Brain microvascular endothelial cell (primary cell): Measurements from ENCODE around the gene VWA5B1.
"Not testable (repeated sequence)": the region's sequence is repeated elsewhere in the genome, so short reads cannot be mapped to it uniquely, and the experiment has no call there.

Experiments
- DNase-seq: peaks from one replicate; pipeline ENCODE4 v3.0.0-alpha.2; 2020
- H3K27ac ChIP-seq: fragments of 250-450 bp; sonication (Bioruptor Pico); 2 replicates; pipeline ENCODE4 v1.5.1; 2020; ENCODE audit warnings: mild to moderate bottlenecking, moderate library complexity
- H3K27me3 ChIP-seq: fragments of 250-450 bp; sonication (Bioruptor Pico); replicated peaks from 2 replicates; pipeline ENCODE4 v1.5.1; 2020; ENCODE audit warnings: mild to moderate bottlenecking
- H3K36me3 ChIP-seq: fragments of 250-450 bp; sonication (Bioruptor Pico); replicated peaks from 2 replicates; pipeline ENCODE4 v1.5.1; 2020; ENCODE audit warnings: mild to moderate bottlenecking
- H3K4me3 ChIP-seq: 2 replicates; pipeline ENCODE4 v1.5.1; 2011; ENCODE audit warnings: low read depth, mild to moderate bottlenecking, control low read depth, low read length, moderate library complexity
- in situ Hi-C: cut with HindIII; loops from 2 replicates; pipeline ENCODE4 v1.10.0; 2017; ENCODE audit warnings: low sequenced_read_pairs, low pct_ligation_motif_present
- TF ChIP-seq, protein P1 (sequence below): IDR thresholded peaks from 2 replicates; pipeline ENCODE4 v1.5.1; 2011; ENCODE audit warnings: low read depth, mild to moderate bottlenecking, moderate library complexity, low read length, control low read depth, inconsistent platforms; ENCODE audit errors: missing control alignments

VWA5B1 gene

GRCh38 chr1:20284046-20284445, 6.6 kb upstream of the VWA5B1 start:
- H3K27me3 ChIP-seq, result no peaks in the 10 kb centered on the region

GRCh38 chr1:20284625-20285024, 6.0 kb upstream of the VWA5B1 start:
- DNase-seq, result no peak
- in situ Hi-C loops, result no loop called here
- Histone ChIP-seq H3K27ac (no peak overlapping the region), H3K36me3 (no peaks in the 10 kb centered on the region), H3K4me3 (no peak overlapping the region), H3K27me3 (peaks cover under 1% of the 10 kb centered on the region)
- TF ChIP-seq, protein P1, sequence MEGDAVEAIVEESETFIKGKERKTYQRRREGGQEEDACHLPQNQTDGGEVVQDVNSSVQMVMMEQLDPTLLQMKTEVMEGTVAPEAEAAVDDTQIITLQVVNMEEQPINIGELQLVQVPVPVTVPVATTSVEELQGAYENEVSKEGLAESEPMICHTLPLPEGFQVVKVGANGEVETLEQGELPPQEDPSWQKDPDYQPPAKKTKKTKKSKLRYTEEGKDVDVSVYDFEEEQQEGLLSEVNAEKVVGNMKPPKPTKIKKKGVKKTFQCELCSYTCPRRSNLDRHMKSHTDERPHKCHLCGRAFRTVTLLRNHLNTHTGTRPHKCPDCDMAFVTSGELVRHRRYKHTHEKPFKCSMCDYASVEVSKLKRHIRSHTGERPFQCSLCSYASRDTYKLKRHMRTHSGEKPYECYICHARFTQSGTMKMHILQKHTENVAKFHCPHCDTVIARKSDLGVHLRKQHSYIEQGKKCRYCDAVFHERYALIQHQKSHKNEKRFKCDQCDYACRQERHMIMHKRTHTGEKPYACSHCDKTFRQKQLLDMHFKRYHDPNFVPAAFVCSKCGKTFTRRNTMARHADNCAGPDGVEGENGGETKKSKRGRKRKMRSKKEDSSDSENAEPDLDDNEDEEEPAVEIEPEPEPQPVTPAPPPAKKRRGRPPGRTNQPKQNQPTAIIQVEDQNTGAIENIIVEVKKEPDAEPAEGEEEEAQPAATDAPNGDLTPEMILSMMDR, result no peak

More at GRCh38 chr1:20284046-20284445, 6.6 kb upstream of the VWA5B1 start:
- in situ Hi-C loops, result no loop called here
- Histone ChIP-seq H3K27ac (no peak overlapping the region), H3K4me3 (no peak overlapping the region), H3K36me3 (no peaks in the 10 kb centered on the region)
- no peak for DNase-seq
- TF ChIP-seq, protein P1, result no peak

- no peak overlapping the region for H3K4me3 ChIP-seq
- H3K27ac ChIP-seq, result no peak overlapping the region
- peaks cover 10% of the 10 kb centered on the region for H3K27me3 ChIP-seq
- no peak for DNase-seq
- TF ChIP-seq, protein P1, result no peak
- in situ Hi-C loops, result no loop called here
- H3K36me3 ChIP-seq, result no peaks in the 10 kb centered on the region
Observed at GRCh38 chr1:20285510-20285909, 5.2 kb upstream of the VWA5B1 start.

DNA sequence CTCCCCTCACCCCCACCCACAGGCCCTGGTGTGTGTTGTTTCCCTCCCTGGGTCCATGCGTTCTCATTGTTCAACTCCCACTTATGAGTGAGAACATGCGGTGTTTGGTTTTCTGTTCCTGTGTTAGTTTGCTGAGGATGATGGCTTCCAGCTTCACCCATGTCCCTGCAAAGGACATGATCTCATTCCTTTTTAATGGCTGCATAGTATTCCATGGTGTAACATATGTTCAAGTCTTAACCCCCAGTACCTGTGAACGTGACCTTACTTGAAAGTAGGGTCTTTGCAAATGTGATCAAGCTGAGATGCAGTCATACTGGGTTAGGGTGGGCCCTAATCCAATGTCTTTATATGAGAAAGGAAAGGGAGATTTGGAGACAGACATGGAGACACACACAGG, 3.0 kb upstream of the VWA5B1 start:
- H3K4me3 ChIP-seq, in situ Hi-C loops, DNase-seq, H3K36me3 ChIP-seq, H3K27ac ChIP-seq: not testable (repeated sequence)
- peaks cover 27% of the 10 kb centered on the region for H3K27me3 ChIP-seq

DNA sequence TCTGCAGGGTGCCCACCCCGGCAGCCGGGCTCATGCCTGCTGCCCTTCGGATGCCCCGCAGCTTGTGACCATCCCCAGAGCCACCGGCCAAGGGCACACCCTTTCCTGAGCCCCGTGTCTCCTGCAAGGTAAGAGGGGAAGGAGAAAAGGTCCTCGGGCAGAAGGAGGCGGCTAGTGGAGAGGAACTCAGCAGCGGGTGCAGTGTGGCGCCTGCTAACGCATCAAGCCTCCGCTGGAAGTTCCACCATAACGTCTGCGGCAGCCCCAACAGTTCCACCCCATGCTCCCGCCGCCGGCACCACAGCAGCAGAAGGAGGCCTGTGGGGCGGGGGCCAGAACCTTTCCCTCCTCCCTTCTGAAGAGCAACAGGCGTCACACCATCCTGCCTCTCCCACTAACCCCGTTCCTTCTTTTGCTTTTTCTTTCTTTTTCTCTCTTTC, 990 bp downstream of the VWA5B1 start:
- in situ Hi-C loops, result no loop called here
- H3K27ac ChIP-seq, result no peak overlapping the region
- TF ChIP-seq, protein P1, result no peak
- no peaks in the 10 kb centered on the region for H3K36me3 ChIP-seq
- no peak for DNase-seq
- H3K27me3 ChIP-seq, result peaks cover 27% of the 10 kb centered on the region
- H3K4me3 ChIP-seq, result no peak overlapping the region

DNA sequence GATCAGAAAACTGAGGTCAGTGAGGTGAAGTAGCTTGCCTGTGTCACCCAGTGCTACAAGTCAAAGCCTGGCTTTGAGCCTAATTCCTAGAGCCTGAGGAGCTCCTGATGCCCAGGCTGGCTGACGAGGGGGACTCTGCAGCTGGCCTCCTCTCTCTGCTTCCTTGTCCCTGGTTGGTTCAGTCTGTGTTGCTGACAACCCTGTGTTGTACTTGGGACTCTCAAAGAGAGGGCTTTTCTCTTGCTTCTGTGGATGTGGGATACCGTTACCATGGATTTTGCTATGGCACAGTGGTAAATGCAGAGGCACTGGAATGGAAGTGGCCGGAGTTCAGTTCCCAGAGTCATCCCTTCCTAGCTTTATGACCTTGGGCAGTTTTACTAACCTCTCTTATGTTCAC, 8.0 kb downstream of the VWA5B1 start:
- H3K4me3 ChIP-seq, result no peak overlapping the region
- no peaks in the 10 kb centered on the region for H3K27me3 ChIP-seq
- in situ Hi-C loops, result no loop called here
- no peak for DNase-seq
- H3K36me3 ChIP-seq, result no peaks in the 10 kb centered on the region
- H3K27ac ChIP-seq, result no peak overlapping the region
- TF ChIP-seq, protein P1, result no peak
